ENCODE results near the gene SMOC1.

SMOC1 gene

DNA sequence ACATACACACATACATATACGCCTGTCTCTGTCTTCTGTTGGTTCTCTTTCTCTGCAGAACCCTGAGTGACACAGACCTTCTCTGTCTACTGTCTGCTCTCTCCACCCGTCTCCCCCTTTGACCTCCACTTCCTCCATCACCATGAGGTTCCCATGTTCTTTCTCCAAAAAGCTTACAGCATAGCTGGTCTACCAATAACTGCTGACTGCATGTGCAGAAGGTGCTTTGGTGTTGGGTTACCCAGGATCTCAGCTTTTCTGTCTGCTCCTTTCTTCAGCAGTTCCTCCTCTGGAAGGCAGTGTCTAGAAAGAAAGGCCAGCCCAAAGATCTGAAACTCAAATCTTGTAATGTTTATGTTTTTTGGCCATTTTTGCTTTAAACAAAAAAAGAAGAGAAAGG, 125.6 kb downstream of the SMOC1 start:
- TF ChIP-seq SPI1 (IDR thresholded peaks at IDR 0.05; ENCODE audit: low read depth, low read length) = no peak
- no peak for TF ChIP-seq POLR2AphosphoS5 (IDR thresholded peaks at IDR 0.05; ENCODE audit: low read depth, low read length)
- no peak for TF ChIP-seq POLR2A (IDR thresholded peaks at IDR 0.05; ENCODE audit: low read depth, low read length)
- no peak for TF ChIP-seq TAF1 (IDR thresholded peaks at IDR 0.05; ENCODE audit: low read depth, low read length)
- no peak for TF ChIP-seq PAX5 (IDR thresholded peaks at IDR 0.05; ENCODE audit: insufficient read depth, low read length, severe bottlenecking)
- TF ChIP-seq POU2F2 (IDR thresholded peaks at IDR 0.05; ENCODE audit: low read depth, low read length) = no peak
- FAIRE-seq (no peak), DNase-seq (ENCODE audit: insufficient read length, low spot score) (no peak)

DNA sequence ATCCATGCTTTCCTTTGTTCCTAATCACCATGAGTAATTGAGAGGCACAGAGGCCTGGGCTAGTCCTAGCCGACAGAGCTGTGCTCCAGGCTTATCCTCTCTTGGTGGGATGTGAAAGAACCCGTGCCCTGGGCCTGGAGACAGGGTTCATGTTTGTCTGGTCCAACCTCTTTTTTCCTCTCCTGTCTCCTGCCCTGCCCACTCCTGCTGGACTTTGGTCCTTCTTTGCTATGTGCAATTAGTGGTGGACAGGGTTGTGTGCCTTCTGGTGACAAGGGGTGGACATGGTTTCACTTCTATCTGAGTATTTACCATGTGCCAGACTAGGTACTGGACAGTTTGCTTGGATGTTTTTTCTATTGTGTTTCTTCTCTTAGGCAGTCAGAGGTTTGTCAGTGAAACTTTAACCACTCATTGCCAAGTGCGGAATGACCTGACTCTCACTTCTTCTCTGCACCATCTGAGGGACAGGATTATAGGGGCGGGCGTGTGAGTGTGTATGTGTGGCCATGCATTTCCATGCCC, 126.1 kb downstream of the SMOC1 start:
- FAIRE-seq (no peak), DNase-seq (ENCODE audit: insufficient read length, low spot score) (no peak)
- no peak for TF ChIP-seq POLR2AphosphoS5 (IDR thresholded peaks at IDR 0.05; ENCODE audit: low read depth, low read length)
- TF ChIP-seq POLR2A (IDR thresholded peaks at IDR 0.05; ENCODE audit: low read depth, low read length) = no peak
- TF ChIP-seq POU2F2 (IDR thresholded peaks at IDR 0.05; ENCODE audit: low read depth, low read length) = no peak
- TF ChIP-seq PAX5 (IDR thresholded peaks at IDR 0.05; ENCODE audit: insufficient read depth, low read length, severe bottlenecking) = no peak
- TF ChIP-seq SPI1 (IDR thresholded peaks at IDR 0.05; ENCODE audit: low read depth, low read length) = no peak
- no peak for TF ChIP-seq TAF1 (IDR thresholded peaks at IDR 0.05; ENCODE audit: low read depth, low read length)

DNA sequence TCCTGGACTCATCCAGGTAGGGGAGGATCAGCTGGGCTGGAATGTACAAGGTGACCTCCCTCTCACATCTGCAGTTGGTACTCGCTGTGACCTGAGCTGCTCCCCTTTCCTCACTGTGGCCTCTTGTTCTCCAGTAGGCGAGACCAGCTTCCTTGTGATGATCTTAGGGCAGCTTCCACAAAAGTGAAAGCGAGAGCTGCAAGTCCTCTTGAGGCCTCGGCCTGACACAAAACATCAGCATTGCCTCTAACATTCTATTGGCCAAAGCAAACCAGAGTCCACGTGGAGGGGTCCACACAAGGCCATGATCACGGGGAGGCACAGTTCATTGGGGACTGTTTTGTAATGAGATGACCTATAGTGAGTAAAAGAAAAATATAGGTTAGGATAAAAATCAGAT, 127.5 kb downstream of the SMOC1 start:
- FAIRE-seq = peak; percentile 28
- DNase-seq (ENCODE audit: insufficient read length, low spot score) = no peak
- TF ChIP-seq TAF1 (IDR thresholded peaks at IDR 0.05; ENCODE audit: low read depth, low read length) (no peak), SPI1 (IDR thresholded peaks at IDR 0.05; ENCODE audit: low read depth, low read length) (no peak), POLR2A (IDR thresholded peaks at IDR 0.05; ENCODE audit: low read depth, low read length) (no peak), POLR2AphosphoS5 (IDR thresholded peaks at IDR 0.05; ENCODE audit: low read depth, low read length) (no peak), POU2F2 (IDR thresholded peaks at IDR 0.05; ENCODE audit: low read depth, low read length) (no peak), PAX5 (IDR thresholded peaks at IDR 0.05; ENCODE audit: insufficient read depth, low read length, severe bottlenecking) (no peak)

DNA sequence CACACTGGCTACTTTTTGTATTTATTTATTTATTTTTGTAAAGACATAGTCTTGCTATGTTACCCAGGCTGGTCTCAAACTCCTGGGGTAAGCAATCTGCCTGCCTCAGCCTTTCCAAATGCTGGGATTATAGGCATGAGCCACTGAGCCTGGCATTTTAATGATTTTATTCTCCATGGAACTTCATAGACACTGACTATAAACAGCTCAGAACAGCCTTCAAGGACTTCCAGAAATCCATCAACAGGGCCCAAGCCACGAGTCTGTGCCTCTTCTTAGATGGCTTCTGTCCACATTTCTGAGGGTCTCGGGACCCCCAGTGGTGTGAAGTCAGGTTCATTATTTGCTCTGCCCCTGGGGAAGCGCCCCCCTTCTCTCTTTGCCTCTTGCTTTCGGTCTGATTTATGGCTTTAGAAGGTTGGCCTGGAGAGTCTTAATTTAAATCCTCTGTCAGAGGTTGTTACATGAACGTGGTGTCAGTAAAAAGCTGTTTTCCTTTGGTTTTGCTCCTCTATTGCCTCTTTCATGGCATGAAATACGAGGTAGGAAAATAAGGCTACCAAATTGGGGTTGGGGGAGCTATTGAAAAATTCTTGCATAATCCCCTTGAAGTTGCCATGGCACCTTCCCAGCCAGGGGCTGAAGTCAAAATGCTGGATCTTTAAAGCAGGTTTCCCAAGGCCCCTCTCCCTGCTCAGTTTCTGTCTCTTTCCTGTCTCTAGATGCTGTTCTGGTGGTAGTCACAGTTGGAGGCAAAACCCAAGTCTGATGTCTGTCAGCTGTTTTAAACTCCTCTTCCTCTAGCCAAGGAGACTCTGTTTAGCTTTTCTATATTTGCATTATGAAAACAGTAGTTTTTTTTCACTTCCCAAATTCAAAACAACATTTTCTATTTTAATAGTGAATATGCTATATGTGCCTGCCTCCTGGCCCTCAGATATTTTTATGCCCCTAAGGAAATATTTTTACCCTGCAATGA, 129.4 kb downstream of the SMOC1 start:
- FAIRE-seq = peak; percentile 33
- no peak for DNase-seq (ENCODE audit: insufficient read length, low spot score)
- TF ChIP-seq SPI1 (IDR thresholded peaks at IDR 0.05; ENCODE audit: low read depth, low read length) = peak; percentile 22; the same call in 1 of the 2 replicates
- TF ChIP-seq PAX5 (IDR thresholded peaks at IDR 0.05; ENCODE audit: insufficient read depth, low read length, severe bottlenecking) = no peak

DNA sequence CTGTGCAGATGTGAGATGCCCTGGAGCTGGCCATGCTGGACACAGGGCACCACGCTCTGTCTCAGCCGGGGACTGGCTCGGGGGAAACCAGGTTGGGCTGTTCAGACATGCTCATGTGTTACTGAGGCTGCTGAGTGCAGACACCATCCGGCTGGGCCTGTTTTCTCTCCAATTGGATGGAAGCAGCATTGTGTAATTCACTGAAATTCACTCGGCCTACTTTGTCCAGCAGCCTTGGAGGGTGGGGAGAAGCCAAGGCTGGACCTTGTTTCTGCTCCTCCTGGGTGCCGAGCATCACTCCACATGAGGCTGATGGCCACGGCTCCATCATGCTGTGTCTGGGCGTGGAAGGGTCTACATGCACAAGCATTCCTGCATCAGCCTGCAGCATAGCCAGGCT, 130.7 kb downstream of the SMOC1 start:
- TF ChIP-seq POLR2A (IDR thresholded peaks at IDR 0.05; ENCODE audit: low read depth, low read length) (no peak), PAX5 (IDR thresholded peaks at IDR 0.05; ENCODE audit: insufficient read depth, low read length, severe bottlenecking) (no peak), POLR2AphosphoS5 (IDR thresholded peaks at IDR 0.05; ENCODE audit: low read depth, low read length) (no peak)
- no peak for FAIRE-seq

DNA sequence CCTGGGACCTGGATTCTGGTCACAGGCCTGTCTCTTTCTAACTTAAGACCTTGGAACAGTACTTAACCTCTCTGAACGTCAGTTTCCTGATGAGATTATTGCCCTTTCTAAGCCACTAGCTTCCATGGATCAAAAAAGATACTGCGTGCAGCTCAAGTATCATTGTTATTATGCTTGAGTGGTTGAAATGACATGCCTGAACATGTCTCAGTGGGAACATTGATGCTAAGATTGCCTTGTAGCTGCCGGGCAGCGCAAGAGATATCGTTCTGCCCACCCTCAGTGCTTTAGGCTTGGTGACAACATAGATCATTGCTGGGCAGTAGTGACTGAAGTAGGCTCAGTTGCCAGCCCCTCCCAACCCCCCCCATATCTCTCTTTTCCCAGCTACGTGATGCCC, 131.9 kb downstream of the SMOC1 start:
- TF ChIP-seq PAX5 (IDR thresholded peaks at IDR 0.05; ENCODE audit: insufficient read depth, low read length, severe bottlenecking) (no peak), POU2F2 (IDR thresholded peaks at IDR 0.05; ENCODE audit: low read depth, low read length) (no peak), TAF1 (IDR thresholded peaks at IDR 0.05; ENCODE audit: low read depth, low read length) (no peak), SPI1 (IDR thresholded peaks at IDR 0.05; ENCODE audit: low read depth, low read length) (no peak), POLR2AphosphoS5 (IDR thresholded peaks at IDR 0.05; ENCODE audit: low read depth, low read length) (no peak)
- FAIRE-seq (no peak), DNase-seq (ENCODE audit: insufficient read length, low spot score) (no peak)

More for the DNA sequence above, 130.7 kb downstream of the SMOC1 start:
- DNase-seq (ENCODE audit: insufficient read length, low spot score) = no peak

DNA sequence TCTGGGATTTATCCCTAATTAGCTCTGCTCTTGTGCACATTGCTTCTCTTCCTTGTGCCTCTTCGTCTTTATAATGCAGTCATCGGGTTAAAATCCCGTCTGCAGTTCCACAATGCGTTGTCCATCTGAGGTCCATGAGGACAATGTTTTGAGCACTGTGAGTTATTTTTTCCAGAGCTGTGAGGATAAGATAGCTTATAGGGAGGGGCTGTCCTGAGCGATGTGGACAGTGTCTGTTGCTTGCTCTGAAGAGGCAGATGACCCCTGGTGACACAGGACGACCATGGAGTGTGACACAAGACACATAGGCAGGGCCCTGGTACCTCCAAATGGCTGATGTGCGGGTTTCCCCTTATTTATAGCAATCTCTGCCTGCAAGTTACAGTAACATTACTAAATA, 132.5 kb downstream of the SMOC1 start:
- no peak for FAIRE-seq
- TF ChIP-seq PAX5 (IDR thresholded peaks at IDR 0.05; ENCODE audit: insufficient read depth, low read length, severe bottlenecking) (no peak), POLR2AphosphoS5 (IDR thresholded peaks at IDR 0.05; ENCODE audit: low read depth, low read length) (no peak), POLR2A (IDR thresholded peaks at IDR 0.05; ENCODE audit: low read depth, low read length) (no peak), TAF1 (IDR thresholded peaks at IDR 0.05; ENCODE audit: low read depth, low read length) (no peak), SPI1 (IDR thresholded peaks at IDR 0.05; ENCODE audit: low read depth, low read length) (no peak), POU2F2 (IDR thresholded peaks at IDR 0.05; ENCODE audit: low read depth, low read length) (no peak)
- DNase-seq (ENCODE audit: insufficient read length, low spot score) = no peak

DNA sequence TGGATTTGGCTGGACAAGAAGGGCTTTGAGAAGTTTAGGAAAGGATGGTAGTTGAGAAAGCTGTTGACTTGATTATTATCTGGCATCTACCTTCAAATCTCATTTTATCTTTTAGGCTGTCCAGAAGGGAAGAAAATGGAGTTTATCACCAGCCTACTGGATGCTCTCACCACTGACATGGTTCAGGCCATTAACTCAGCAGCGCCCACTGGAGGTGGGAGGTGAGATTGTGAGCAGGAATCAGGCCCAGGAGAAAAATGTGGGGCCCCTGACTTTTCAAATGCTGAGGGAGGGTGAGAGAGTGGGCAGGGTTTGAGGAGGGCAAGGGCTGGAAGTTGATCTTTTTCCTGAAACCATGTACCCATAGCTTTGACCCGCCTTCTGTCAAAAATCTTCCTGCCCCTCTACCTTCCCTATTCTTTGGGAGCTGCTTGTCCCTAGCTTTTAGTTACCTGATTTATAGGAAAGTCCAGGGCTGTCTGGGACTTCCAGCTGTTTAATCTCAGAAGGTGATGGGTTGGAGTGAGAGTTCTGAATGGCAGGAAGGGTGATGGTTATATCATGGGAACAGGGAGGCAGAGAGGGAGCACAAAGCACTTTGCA, 134.2 kb downstream of the SMOC1 start:
- TF ChIP-seq POLR2A (IDR thresholded peaks at IDR 0.05; ENCODE audit: low read depth, low read length) (no peak), SPI1 (IDR thresholded peaks at IDR 0.05; ENCODE audit: low read depth, low read length) (no peak), PAX5 (IDR thresholded peaks at IDR 0.05; ENCODE audit: insufficient read depth, low read length, severe bottlenecking) (no peak), TAF1 (IDR thresholded peaks at IDR 0.05; ENCODE audit: low read depth, low read length) (no peak), POU2F2 (IDR thresholded peaks at IDR 0.05; ENCODE audit: low read depth, low read length) (no peak)
- DNase-seq (ENCODE audit: insufficient read length, low spot score) (peak; percentile 39), FAIRE-seq (peak; percentile 23)

DNA sequence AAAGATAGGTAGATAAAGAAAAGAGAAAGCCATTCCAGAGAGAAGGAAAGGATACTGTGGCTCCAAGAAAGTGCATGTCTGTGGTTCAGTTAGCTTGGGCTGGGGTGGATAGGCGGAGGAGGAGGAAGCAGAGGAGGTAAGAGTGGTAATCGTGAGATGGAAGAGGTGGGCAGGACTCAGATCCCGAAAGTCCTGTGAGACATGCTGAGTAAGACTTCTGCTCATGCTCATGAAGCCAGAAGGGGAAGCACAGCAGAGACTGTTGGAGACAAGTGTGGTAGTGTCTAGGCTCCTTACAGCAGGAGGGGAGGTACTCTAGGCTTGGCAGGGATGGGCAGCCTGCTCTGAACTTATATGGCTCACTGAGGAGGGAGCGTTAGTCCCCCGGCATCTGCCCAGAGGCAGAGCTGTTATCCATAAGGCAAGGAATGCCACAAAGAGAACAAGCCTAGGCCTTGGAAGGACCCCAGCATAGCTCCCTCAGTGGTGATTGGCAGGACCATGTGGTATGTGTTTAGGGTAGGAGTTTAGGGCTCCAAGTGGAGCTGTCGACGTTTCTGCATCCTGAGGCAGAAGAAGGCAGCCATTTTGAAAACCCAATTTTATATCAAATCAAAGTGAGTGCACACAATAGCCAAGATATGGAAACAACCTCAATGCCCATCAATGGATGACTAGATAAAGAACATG, 135.3 kb downstream of the SMOC1 start:
- TF ChIP-seq POLR2A (IDR thresholded peaks at IDR 0.05; ENCODE audit: low read depth, low read length) (no peak), SPI1 (IDR thresholded peaks at IDR 0.05; ENCODE audit: low read depth, low read length) (no peak), POU2F2 (IDR thresholded peaks at IDR 0.05; ENCODE audit: low read depth, low read length) (no peak), TAF1 (IDR thresholded peaks at IDR 0.05; ENCODE audit: low read depth, low read length) (no peak), POLR2AphosphoS5 (IDR thresholded peaks at IDR 0.05; ENCODE audit: low read depth, low read length) (no peak), PAX5 (IDR thresholded peaks at IDR 0.05; ENCODE audit: insufficient read depth, low read length, severe bottlenecking) (no peak)
- FAIRE-seq (peak; percentile 13), DNase-seq (ENCODE audit: insufficient read length, low spot score) (no peak)
